Activated naive CD8-positive, alpha-beta T cell treated with anti-CD3 and anti-CD28 coated beads, Interleukin-2, amount 50 U/mL, for 24 hours (primary cell): ENCODE data around the gene ZDHHC5.
A peak's percentile ranks its signal among the peaks of the same experiment; 100 is the strongest.
"Not testable (repeated sequence)": the region's sequence is repeated elsewhere in the genome, so short reads cannot be mapped to it uniquely, and the experiment has no call there.

Source experiments
- ATAC-seq: fragments of 150-1000 bp; cut with Tn5 transposase; one replicate; pipeline ENCODE4 v1.10.0; 2021
- DNase-seq: peaks from one replicate; pipeline ENCODE4 v3.0.0; 2021
- H3K27ac Mint-ChIP-seq: one replicate; pipeline ENCODE4 v1.8.0; 2021; ENCODE audit warnings: mild to moderate bottlenecking, mixed read lengths
- H3K27me3 Mint-ChIP-seq: one replicate; pipeline ENCODE4 v1.8.0; 2021; ENCODE audit warnings: mixed read lengths
- H3K36me3 Mint-ChIP-seq: one replicate; pipeline ENCODE4 v1.8.0; 2021; ENCODE audit warnings: low read depth, mixed read lengths
- H3K4me1 Mint-ChIP-seq: one replicate; pipeline ENCODE4 v1.8.0; 2021; ENCODE audit warnings: mixed read lengths
- H3K4me3 Mint-ChIP-seq: one replicate; pipeline ENCODE4 v1.8.0; 2021; ENCODE audit warnings: mild to moderate bottlenecking, moderate library complexity, mixed read lengths
- H3K9me3 Mint-ChIP-seq: one replicate; pipeline ENCODE4 v1.8.0; 2021; ENCODE audit warnings: mixed read lengths

The ZDHHC5 gene

GRCh38 chr11:57649826-57650738 is 17.8 kb upstream of the ZDHHC5 start, which contains the start of gene YPEL4:
TSS of gene YPEL4 (minus strand) at chr11:57649912. CDS start at chr11:57647107, 2,805 bp downstream.
- Mint-ChIP-seq H3K27me3 (peaks cover 38% of the 10 kb centered on the region), H3K27ac (no peak within 1 kb of the TSS), H3K36me3 (no peaks in the 10 kb centered on the region), H3K4me3 (peak within 1 kb of the TSS; percentile 67), H3K9me3 (no peaks in the 10 kb centered on the region), H3K4me1 (peaks cover 47% of the 10 kb centered on the region)
- ATAC-seq, result peak; percentile 77
- peak; percentile 42 for DNase-seq

GRCh38 chr11:57650739-57651090 is 17.2 kb upstream of the ZDHHC5 start:
- Mint-ChIP-seq H3K36me3 (no peaks in the 10 kb centered on the region), H3K27me3 (peaks cover 33% of the 10 kb centered on the region), H3K4me1 (peaks cover 47% of the 10 kb centered on the region), H3K9me3 (no peaks in the 10 kb centered on the region), H3K27ac (no peak overlapping the region), H3K4me3 (no peak overlapping the region)
- ATAC-seq (no peak), DNase-seq (no peak)

GRCh38 chr11:57651408-57651807 is 16.5 kb upstream of the ZDHHC5 start:
- Mint-ChIP-seq H3K27ac (no peak overlapping the region), H3K4me3 (no peak overlapping the region), H3K27me3 (peaks cover 27% of the 10 kb centered on the region), H3K9me3 (no peaks in the 10 kb centered on the region), H3K4me1 (peaks cover 44% of the 10 kb centered on the region), H3K36me3 (no peaks in the 10 kb centered on the region)
- no peak for DNase-seq
- no peak for ATAC-seq

GRCh38 chr11:57652230-57652629 is 15.7 kb upstream of the ZDHHC5 start:
- not testable (repeated sequence) for H3K36me3 Mint-ChIP-seq, H3K9me3 Mint-ChIP-seq, DNase-seq, ATAC-seq
- Mint-ChIP-seq H3K4me3 (peak overlapping the region; percentile 43), H3K27me3 (peaks cover 19% of the 10 kb centered on the region), H3K4me1 (peaks cover 45% of the 10 kb centered on the region), H3K27ac (peak overlapping the region; percentile 32)

GRCh38 chr11:57652662-57653061 is 15.3 kb upstream of the ZDHHC5 start:
- peak overlapping the region; percentile 43 for H3K4me3 Mint-ChIP-seq
- ATAC-seq (no peak), DNase-seq (no peak)
- H3K27ac Mint-ChIP-seq, result peak overlapping the region; percentile 32
- peaks cover 14% of the 10 kb centered on the region for H3K27me3 Mint-ChIP-seq
- peaks cover 45% of the 10 kb centered on the region for H3K4me1 Mint-ChIP-seq
- no peaks in the 10 kb centered on the region for H3K9me3 Mint-ChIP-seq
- peaks cover 2% of the 10 kb centered on the region for H3K36me3 Mint-ChIP-seq

- Mint-ChIP-seq H3K27me3 (peaks cover 9% of the 10 kb centered on the region), H3K27ac (peak overlapping the region; percentile 32), H3K9me3 (no peaks in the 10 kb centered on the region), H3K4me3 (no peak overlapping the region), H3K4me1 (peaks cover 43% of the 10 kb centered on the region), H3K36me3 (peaks cover 2% of the 10 kb centered on the region)
- ATAC-seq (no peak), DNase-seq (no peak)
Measured at GRCh38 chr11:57653163-57653562, 14.8 kb upstream of the ZDHHC5 start.

- peaks cover 22% of the 10 kb centered on the region for H3K36me3 Mint-ChIP-seq
- peak overlapping the region; percentile 98 for H3K4me3 Mint-ChIP-seq
- DNase-seq (no peak), ATAC-seq (no peak)
- H3K27me3 Mint-ChIP-seq, result no peaks in the 10 kb centered on the region
- H3K9me3 Mint-ChIP-seq, result no peaks in the 10 kb centered on the region
- H3K27ac Mint-ChIP-seq, result peak overlapping the region; percentile 96
- peaks cover 34% of the 10 kb centered on the region for H3K4me1 Mint-ChIP-seq
Measured at GRCh38 chr11:57656885-57657193, 11.1 kb upstream of the ZDHHC5 start.

- Mint-ChIP-seq H3K9me3 (no peaks in the 10 kb centered on the region), H3K27me3 (no peaks in the 10 kb centered on the region), H3K36me3 (peaks cover 25% of the 10 kb centered on the region), H3K4me1 (peaks cover 33% of the 10 kb centered on the region), H3K27ac (peak within 1 kb of the TSS; percentile 96), H3K4me3 (peak within 1 kb of the TSS; percentile 98)
- ATAC-seq, result peak; percentile 100
- peak; percentile 99 for DNase-seq
Measured at GRCh38 chr11:57657194-57658022, 10.5 kb upstream of the ZDHHC5 start, which contains the start of gene CLP1. TSS of gene CLP1 (plus strand) at chr11:57657762. CDS start at chr11:57659477, 1,715 bp downstream.

- Mint-ChIP-seq H3K27ac (peak overlapping the region; percentile 96), H3K4me1 (peaks cover 27% of the 10 kb centered on the region), H3K36me3 (peaks cover 29% of the 10 kb centered on the region), H3K27me3 (no peaks in the 10 kb centered on the region), H3K4me3 (peak overlapping the region; percentile 98), H3K9me3 (no peaks in the 10 kb centered on the region)
- no peak for DNase-seq
- ATAC-seq, result no peak
Measured at GRCh38 chr11:57658023-57658361, 9.9 kb upstream of the ZDHHC5 start.

GRCh38 chr11:57659669-57660068 is 8.2 kb upstream of the ZDHHC5 start:
- Mint-ChIP-seq H3K4me3 (no peak overlapping the region), H3K27ac (no peak overlapping the region)

GRCh38 chr11:57662893-57663292 is 5.0 kb upstream of the ZDHHC5 start:
- H3K27me3 Mint-ChIP-seq, result no peaks in the 10 kb centered on the region
- H3K9me3 Mint-ChIP-seq, result no peaks in the 10 kb centered on the region
- H3K4me3 Mint-ChIP-seq, result no peak overlapping the region
- H3K27ac Mint-ChIP-seq, result no peak overlapping the region
- H3K4me1 Mint-ChIP-seq, result peaks cover 27% of the 10 kb centered on the region
- H3K36me3 Mint-ChIP-seq, result peaks cover 27% of the 10 kb centered on the region
- ATAC-seq, result no peak
- DNase-seq, result no peak

More at GRCh38 chr11:57659669-57660068, 8.2 kb upstream of the ZDHHC5 start:
- H3K36me3 Mint-ChIP-seq, result peaks cover 29% of the 10 kb centered on the region
- H3K27me3 Mint-ChIP-seq, result no peaks in the 10 kb centered on the region
- H3K9me3 Mint-ChIP-seq, result no peaks in the 10 kb centered on the region
- ATAC-seq (no peak), DNase-seq (no peak)
- peaks cover 24% of the 10 kb centered on the region for H3K4me1 Mint-ChIP-seq

GRCh38 chr11:57663975-57664374 is 3.9 kb upstream of the ZDHHC5 start:
- no peak overlapping the region for H3K27ac Mint-ChIP-seq
- H3K4me3 Mint-ChIP-seq, result no peak overlapping the region
- DNase-seq, result no peak
- no peak for ATAC-seq
- H3K27me3 Mint-ChIP-seq, result no peaks in the 10 kb centered on the region
- H3K4me1 Mint-ChIP-seq, result peaks cover 22% of the 10 kb centered on the region
- H3K9me3 Mint-ChIP-seq, result no peaks in the 10 kb centered on the region
- H3K36me3 Mint-ChIP-seq, result peaks cover 25% of the 10 kb centered on the region

GRCh38 chr11:57667117-57667735 is 688 bp upstream of the ZDHHC5 start:
- H3K4me1 Mint-ChIP-seq, result peaks cover 50% of the 10 kb centered on the region
- no peaks in the 10 kb centered on the region for H3K27me3 Mint-ChIP-seq
- DNase-seq, result peak; percentile 88
- peaks cover 18% of the 10 kb centered on the region for H3K36me3 Mint-ChIP-seq
- peak; percentile 60 for ATAC-seq
- H3K27ac Mint-ChIP-seq, result peak overlapping the region; percentile 99
- no peaks in the 10 kb centered on the region for H3K9me3 Mint-ChIP-seq
- H3K4me3 Mint-ChIP-seq, result peak overlapping the region; percentile 92

- peaks cover 61% of the 10 kb centered on the region for H3K4me1 Mint-ChIP-seq
- H3K36me3 Mint-ChIP-seq, result peaks cover 22% of the 10 kb centered on the region
- no peaks in the 10 kb centered on the region for H3K9me3 Mint-ChIP-seq
- H3K4me3 Mint-ChIP-seq, result peak overlapping the region; percentile 92
- ATAC-seq, result no peak
- H3K27ac Mint-ChIP-seq, result peak overlapping the region; percentile 99
- H3K27me3 Mint-ChIP-seq, result no peaks in the 10 kb centered on the region
- DNase-seq, result peak; percentile 52
Measured at GRCh38 chr11:57668434-57668782, 494 bp downstream of the ZDHHC5 start.
